Measurements from ENCODE around the gene TSPAN12. TPM values are rescaled to one million over a fixed set of nuclear protein-coding genes. Genes with fewer than 3 reads are reported as not detected.

Gene TSPAN12
- polyA plus RNA-seq, 1 donor (not counting 4 experiments of a cell fraction or from before 2014, with no cell fraction given): 0.47 TPM

- Histone ChIP-seq H3K9me1 (ENCODE audit: control insufficient read depth, extremely low read depth, insufficient read depth, low read length) (no peaks in the 10 kb centered on the region), H4K20me1 (ENCODE audit: control insufficient read depth, extremely low read depth, insufficient read depth, low read length) (no peaks in the 10 kb centered on the region), H3K4me2 (ENCODE audit: control insufficient read depth, extremely low read depth, insufficient read depth, low read depth, low read length) (no peak overlapping the region), H3K9me3 (ENCODE audit: control insufficient read depth, low read depth, low read length) (no peaks in the 10 kb centered on the region), H3K4me3 (ENCODE audit: control insufficient read depth in 2 of 3, extremely low read depth in 1 of 3, insufficient read depth in 2 of 3, low read depth in 1 of 3, low read length in 3 of 3) (no peak overlapping the region), H3K27ac (ENCODE audit: control insufficient read depth, insufficient read depth, low read length) (no peak overlapping the region), H3K79me2 (ENCODE audit: control insufficient read depth, insufficient read depth, low read length) (no peaks in the 10 kb centered on the region), H3K4me1 (ENCODE audit: control insufficient read depth, extremely low read depth, insufficient read depth, low read length) (no peaks in the 10 kb centered on the region), H3K27me3 (ENCODE audit: control insufficient read depth, extremely low read depth, insufficient read depth, low read length) (peaks cover 28% of the 10 kb centered on the region), H3K36me3 (ENCODE audit: control insufficient read depth in 2 of 2, extremely low read depth in 1 of 2, insufficient read depth in 2 of 2, low read length in 2 of 2) (no peaks in the 10 kb centered on the region), H2AFZ (ENCODE audit: control insufficient read depth, low read length) (no peak overlapping the region), H3K9ac (ENCODE audit: control insufficient read depth, extremely low read depth, insufficient read depth, low read length) (no peak overlapping the region)
- FAIRE-seq (no peak), DNase-seq (ENCODE audit: low read depth, low spot score) (no peak)
- dilution Hi-C loops (cut with MboI; ENCODE audit: extremely low pct_ligation_motif_present, low sequenced_read_pairs): no loop called here
- TF ChIP-seq, protein P1, sequence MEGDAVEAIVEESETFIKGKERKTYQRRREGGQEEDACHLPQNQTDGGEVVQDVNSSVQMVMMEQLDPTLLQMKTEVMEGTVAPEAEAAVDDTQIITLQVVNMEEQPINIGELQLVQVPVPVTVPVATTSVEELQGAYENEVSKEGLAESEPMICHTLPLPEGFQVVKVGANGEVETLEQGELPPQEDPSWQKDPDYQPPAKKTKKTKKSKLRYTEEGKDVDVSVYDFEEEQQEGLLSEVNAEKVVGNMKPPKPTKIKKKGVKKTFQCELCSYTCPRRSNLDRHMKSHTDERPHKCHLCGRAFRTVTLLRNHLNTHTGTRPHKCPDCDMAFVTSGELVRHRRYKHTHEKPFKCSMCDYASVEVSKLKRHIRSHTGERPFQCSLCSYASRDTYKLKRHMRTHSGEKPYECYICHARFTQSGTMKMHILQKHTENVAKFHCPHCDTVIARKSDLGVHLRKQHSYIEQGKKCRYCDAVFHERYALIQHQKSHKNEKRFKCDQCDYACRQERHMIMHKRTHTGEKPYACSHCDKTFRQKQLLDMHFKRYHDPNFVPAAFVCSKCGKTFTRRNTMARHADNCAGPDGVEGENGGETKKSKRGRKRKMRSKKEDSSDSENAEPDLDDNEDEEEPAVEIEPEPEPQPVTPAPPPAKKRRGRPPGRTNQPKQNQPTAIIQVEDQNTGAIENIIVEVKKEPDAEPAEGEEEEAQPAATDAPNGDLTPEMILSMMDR (optimal IDR thresholded peaks at IDR 0.05 in 1 of 3, IDR thresholded peaks at IDR 0.05 in 1 of 3, conservative IDR thresholded peaks at IDR 0.05 in 1 of 3; ENCODE audit: extremely low read depth in 1 of 3, insufficient read depth in 2 of 3, low read length in 3 of 3): no peak
Observed at GRCh38 chr7:120856198-120856597, 1.7 kb downstream of the TSPAN12 start.

- H2AFZ ChIP-seq (ENCODE audit: control insufficient read depth, low read length): no peak overlapping the region
- no peaks in the 10 kb centered on the region for H3K4me1 ChIP-seq (ENCODE audit: control insufficient read depth, extremely low read depth, insufficient read depth, low read length)
- peaks cover 17% of the 10 kb centered on the region for H3K27me3 ChIP-seq (ENCODE audit: control insufficient read depth, extremely low read depth, insufficient read depth, low read length)
- no peak overlapping the region for H3K27ac ChIP-seq (ENCODE audit: control insufficient read depth, insufficient read depth, low read length)
- no peak for TF ChIP-seq EZH2 (IDR thresholded peaks at IDR 0.05; ENCODE audit: low read length)
- TF ChIP-seq, protein P1 (optimal IDR thresholded peaks at IDR 0.05 in 1 of 3, IDR thresholded peaks at IDR 0.05 in 1 of 3, conservative IDR thresholded peaks at IDR 0.05 in 1 of 3; ENCODE audit: extremely low read depth in 1 of 3, insufficient read depth in 2 of 3, low read length in 3 of 3): no peak
- H3K9ac ChIP-seq (ENCODE audit: control insufficient read depth, extremely low read depth, insufficient read depth, low read length): no peak overlapping the region
- FAIRE-seq (no peak), DNase-seq (ENCODE audit: low read depth, low spot score) (no peak)
- H3K79me2 ChIP-seq (ENCODE audit: control insufficient read depth, insufficient read depth, low read length): no peaks in the 10 kb centered on the region
- H3K4me2 ChIP-seq (ENCODE audit: control insufficient read depth, extremely low read depth, insufficient read depth, low read depth, low read length): no peak overlapping the region
- dilution Hi-C loops (cut with MboI; ENCODE audit: extremely low pct_ligation_motif_present, low sequenced_read_pairs): no loop called here
- H3K9me1 ChIP-seq (ENCODE audit: control insufficient read depth, extremely low read depth, insufficient read depth, low read length): no peaks in the 10 kb centered on the region
- H3K9me3 ChIP-seq (ENCODE audit: control insufficient read depth, low read depth, low read length): no peaks in the 10 kb centered on the region
- H3K4me3 ChIP-seq (ENCODE audit: control insufficient read depth in 2 of 3, extremely low read depth in 1 of 3, insufficient read depth in 2 of 3, low read depth in 1 of 3, low read length in 3 of 3): no peak overlapping the region
- H4K20me1 ChIP-seq (ENCODE audit: control insufficient read depth, extremely low read depth, insufficient read depth, low read length): no peaks in the 10 kb centered on the region
- H3K36me3 ChIP-seq (ENCODE audit: control insufficient read depth in 2 of 2, extremely low read depth in 1 of 2, insufficient read depth in 2 of 2, low read length in 2 of 2): no peaks in the 10 kb centered on the region
Observed at GRCh38 chr7:120852700-120853099, 5.2 kb downstream of the TSPAN12 start.
